HEK293 (cell line): ENCODE results near the gene PNPLA2.

Experiments
- CTCF ChIA-PET: fragments of 350-600 bp; formaldehyde crosslinking; extraction: SDS; loops from one replicate; lab custom pipeline; 2021; ENCODE audit warnings: antibody characterized with exemption; lab: Yijun Ruan, JAX
- POLR2A ChIA-PET: fragments of 300-600 bp; formaldehyde crosslinking; extraction: SDS; loops from one replicate; lab custom pipeline; 2020; ENCODE audit warnings: antibody characterized with exemption, inconsistent platforms; lab: Yijun Ruan, JAX
- H3K27ac ChIP-seq: fragments of 200-500 bp; sonication (Bioruptor generic); 2 replicates; pipeline ENCODE4 v1.5.1; 2014; ENCODE audit warnings: low read depth, low read length, control low read depth, inconsistent platforms; ENCODE audit errors: extremely low read depth
- H3K36me3 ChIP-seq, 2 experiments: fragments of 200-500 bp in 1 of 2; sonication (Bioruptor generic) in 1 of 2; 1 replicate in 1 of 2; 2 replicates in 1 of 2; pipeline ENCODE4 v1.5.1; 2014 to 2017; ENCODE audit warnings: inconsistent platforms in 2 of 2, low read length in 2 of 2; ENCODE audit not compliant: control insufficient read depth in 2 of 2, insufficient read depth in 1 of 2
- H3K4me1 ChIP-seq: fragments of 200-500 bp; sonication (Bioruptor generic); 2 replicates; pipeline ENCODE4 v1.5.1; 2014; ENCODE audit warnings: mild to moderate bottlenecking, low read length, inconsistent platforms; ENCODE audit not compliant: control insufficient read depth, insufficient read depth
- H3K4me3 ChIP-seq: 2 replicates; pipeline ENCODE4 v1.5.1; 2011; ENCODE audit warnings: low read depth, mild to moderate bottlenecking, control low read depth, low read length, moderate library complexity
- H3K9me3 ChIP-seq: fragments of 200-500 bp; sonication (Bioruptor generic); 2 replicates; pipeline ENCODE4 v1.5.1; 2014; ENCODE audit warnings: low read depth, low read length, inconsistent platforms; ENCODE audit not compliant: control insufficient read depth, insufficient read depth
- EGR2 ChIP-seq: fragments of 450-650 bp; formaldehyde crosslinking; IDR thresholded peaks from 2 replicates; pipeline ENCODE4 v1.5.1; 2016; ENCODE audit warnings: low read depth, missing biosample characterization, missing genetic modification characterization
- GLIS1 ChIP-seq: fragments of 450-650 bp; formaldehyde crosslinking; IDR thresholded peaks from 2 replicates; pipeline ENCODE4 v1.5.1; 2016; ENCODE audit warnings: missing biosample characterization, missing genetic modification characterization
- GLIS2 ChIP-seq: fragments of 450-650 bp; formaldehyde crosslinking; IDR thresholded peaks from 2 replicates; pipeline ENCODE4 v1.5.1; 2016; ENCODE audit warnings: missing biosample characterization, missing genetic modification characterization
- HOXC10 ChIP-seq: sonication (generic); formaldehyde crosslinking; IDR thresholded peaks from 2 replicates; pipeline ENCODE4 v1.8.1; 2023; ENCODE audit warnings: mild to moderate bottlenecking, missing genetic modification reagents
- KLF1 ChIP-seq: fragments of 450-650 bp; formaldehyde crosslinking; IDR thresholded peaks from 2 replicates; pipeline ENCODE4 v1.5.1; 2016; ENCODE audit warnings: missing biosample characterization, missing genetic modification characterization
- WT1 ChIP-seq: fragments of 450-650 bp; formaldehyde crosslinking; IDR thresholded peaks from 2 replicates; pipeline ENCODE4 v1.5.1; 2016; ENCODE audit warnings: missing biosample characterization, missing genetic modification characterization
- ZFHX2 ChIP-seq: fragments of 450-650 bp; formaldehyde crosslinking; conservative IDR thresholded peaks from 2 replicates; pipeline ENCODE4 v1.5.1; 2016; ENCODE audit warnings: missing biosample characterization, missing genetic modification characterization
- ZFP69B ChIP-seq: fragments of 450-650 bp; formaldehyde crosslinking; IDR thresholded peaks from 2 replicates; pipeline ENCODE4 v1.5.1; 2016; ENCODE audit warnings: missing biosample characterization, missing genetic modification characterization
- ZIC2 ChIP-seq: fragments of 450-650 bp; formaldehyde crosslinking; IDR thresholded peaks from 2 replicates; pipeline ENCODE4 v1.5.1; 2016; ENCODE audit warnings: missing biosample characterization, missing genetic modification characterization
- ZNF114 ChIP-seq: fragments of 450-650 bp; formaldehyde crosslinking; IDR thresholded peaks from 2 replicates; pipeline ENCODE4 v1.5.0; 2017; ENCODE audit warnings: missing biosample characterization, missing genetic modification characterization
- ZNF140 ChIP-seq: fragments of 450-650 bp; formaldehyde crosslinking; IDR thresholded peaks from 2 replicates; pipeline ENCODE4 v1.5.1; 2016; ENCODE audit warnings: missing biosample characterization, missing genetic modification characterization
- ZNF184 ChIP-seq: fragments of 450-650 bp; IDR thresholded peaks from 2 replicates; pipeline ENCODE4 v1.5.1; 2018; ENCODE audit warnings: missing biosample characterization, mild to moderate bottlenecking, missing genetic modification characterization
- ZNF426 ChIP-seq: fragments of 450-650 bp; formaldehyde crosslinking; IDR thresholded peaks from 2 replicates; pipeline ENCODE4 v1.5.1; 2017; ENCODE audit warnings: missing biosample characterization, missing genetic modification characterization, mild to moderate bottlenecking, inconsistent platforms, moderate library complexity
- ZNF501 ChIP-seq: fragments of 450-650 bp; formaldehyde crosslinking; IDR thresholded peaks from 2 replicates; pipeline ENCODE4 v1.5.1; 2016; ENCODE audit warnings: missing biosample characterization, missing genetic modification characterization
- ZNF600 ChIP-seq: fragments of 450-650 bp; formaldehyde crosslinking; IDR thresholded peaks from 2 replicates; pipeline ENCODE4 v1.5.1; 2016; ENCODE audit warnings: missing biosample characterization, missing genetic modification characterization
- ZNF610 ChIP-seq: fragments of 450-650 bp; formaldehyde crosslinking; IDR thresholded peaks from 2 replicates; pipeline ENCODE4 v1.5.1; 2016; ENCODE audit warnings: missing biosample characterization, missing genetic modification characterization, borderline replicate concordance
- ZNF624 ChIP-seq: fragments of 450-650 bp; formaldehyde crosslinking; IDR thresholded peaks from 2 replicates; pipeline ENCODE4 v1.5.1; 2017; ENCODE audit warnings: missing biosample characterization, missing genetic modification characterization
- ZNF677 ChIP-seq: fragments of 450-650 bp; IDR thresholded peaks from 2 replicates; pipeline ENCODE4 v1.5.0; 2018; ENCODE audit warnings: missing biosample characterization, mild to moderate bottlenecking, missing genetic modification characterization, moderate library complexity
- ZNF701 ChIP-seq: fragments of 450-650 bp; formaldehyde crosslinking; IDR thresholded peaks from 2 replicates; pipeline ENCODE4 v1.5.1; 2016; ENCODE audit warnings: missing biosample characterization, missing genetic modification characterization
- ZNF776 ChIP-seq: fragments of 450-650 bp; formaldehyde crosslinking; IDR thresholded peaks from 2 replicates; pipeline ENCODE4 v1.5.0; 2017; ENCODE audit warnings: missing biosample characterization, missing genetic modification characterization, borderline replicate concordance
- ZNF830 ChIP-seq: fragments of 450-650 bp; IDR thresholded peaks from 2 replicates; pipeline ENCODE4 v1.5.0; 2018; ENCODE audit warnings: missing biosample characterization, missing genetic modification characterization, low read depth, mild to moderate bottlenecking, moderate library complexity
- ZSCAN23 ChIP-seq: fragments of 450-650 bp; formaldehyde crosslinking; IDR thresholded peaks from 2 replicates; pipeline ENCODE4 v1.5.1; 2016; ENCODE audit warnings: missing biosample characterization, missing genetic modification characterization
- TF ChIP-seq, protein P1 (sequence below): fragments of 450-650 bp; formaldehyde crosslinking; IDR thresholded peaks from 2 replicates; pipeline ENCODE4 v1.5.1; 2016; ENCODE audit warnings: missing biosample characterization, missing genetic modification characterization
- TF ChIP-seq, protein P2 (sequence below): fragments of 450-650 bp; formaldehyde crosslinking; IDR thresholded peaks from 2 replicates; pipeline ENCODE4; 2016; ENCODE audit warnings: missing biosample characterization, missing genetic modification characterization
- TF ChIP-seq, protein P3 (sequence below): fragments of 450-650 bp; formaldehyde crosslinking; IDR thresholded peaks from 2 replicates; pipeline ENCODE4 v1.5.1; 2016; ENCODE audit warnings: missing biosample characterization, missing genetic modification characterization

PNPLA2 gene

DNA sequence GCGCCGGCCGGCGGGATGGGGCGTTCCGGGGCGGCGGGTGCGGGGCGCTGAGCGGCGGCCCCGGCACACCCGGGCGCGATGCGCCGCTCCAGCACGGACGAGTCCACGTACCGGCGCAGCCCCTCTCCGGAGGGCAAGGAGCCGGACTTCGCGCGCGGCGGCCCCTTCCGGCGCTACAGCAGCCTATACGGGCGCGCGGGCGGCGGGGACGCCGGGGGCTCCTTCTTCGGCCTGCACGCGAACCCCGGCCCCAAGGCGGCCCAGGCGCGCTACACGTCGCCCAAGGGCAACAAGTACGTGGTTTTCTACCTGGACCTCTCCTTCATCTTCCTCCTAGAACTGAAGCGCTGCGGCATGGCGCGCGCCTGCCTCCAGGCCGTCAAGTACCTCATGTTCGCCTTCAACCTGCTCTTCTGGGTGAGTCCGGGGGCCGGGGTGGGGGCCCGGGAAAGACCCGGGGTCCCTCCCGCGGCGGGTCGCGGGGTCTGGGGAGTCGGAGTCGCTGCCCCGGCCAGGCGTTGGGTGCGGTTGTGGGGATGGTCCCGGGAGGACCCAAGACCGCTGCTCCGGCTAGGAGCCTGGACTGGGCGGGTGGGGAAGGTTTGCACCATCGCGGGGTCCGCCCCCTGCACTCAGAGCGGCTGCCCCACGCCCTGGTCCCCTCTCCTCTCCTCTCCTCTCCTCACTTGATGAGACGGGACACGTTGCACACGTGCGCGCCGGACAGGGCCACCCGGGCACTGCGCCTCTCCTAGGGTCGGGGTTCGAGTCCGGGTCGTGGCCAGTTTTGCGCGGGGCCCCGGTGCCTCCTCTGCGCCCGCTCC lies 31.4 kb downstream of the PNPLA2 start:
- Histone ChIP-seq H3K27ac (no peak overlapping the region), H3K4me3 (peak overlapping the region; percentile 34)
- CTCF ChIA-PET = no interaction called here

DNA sequence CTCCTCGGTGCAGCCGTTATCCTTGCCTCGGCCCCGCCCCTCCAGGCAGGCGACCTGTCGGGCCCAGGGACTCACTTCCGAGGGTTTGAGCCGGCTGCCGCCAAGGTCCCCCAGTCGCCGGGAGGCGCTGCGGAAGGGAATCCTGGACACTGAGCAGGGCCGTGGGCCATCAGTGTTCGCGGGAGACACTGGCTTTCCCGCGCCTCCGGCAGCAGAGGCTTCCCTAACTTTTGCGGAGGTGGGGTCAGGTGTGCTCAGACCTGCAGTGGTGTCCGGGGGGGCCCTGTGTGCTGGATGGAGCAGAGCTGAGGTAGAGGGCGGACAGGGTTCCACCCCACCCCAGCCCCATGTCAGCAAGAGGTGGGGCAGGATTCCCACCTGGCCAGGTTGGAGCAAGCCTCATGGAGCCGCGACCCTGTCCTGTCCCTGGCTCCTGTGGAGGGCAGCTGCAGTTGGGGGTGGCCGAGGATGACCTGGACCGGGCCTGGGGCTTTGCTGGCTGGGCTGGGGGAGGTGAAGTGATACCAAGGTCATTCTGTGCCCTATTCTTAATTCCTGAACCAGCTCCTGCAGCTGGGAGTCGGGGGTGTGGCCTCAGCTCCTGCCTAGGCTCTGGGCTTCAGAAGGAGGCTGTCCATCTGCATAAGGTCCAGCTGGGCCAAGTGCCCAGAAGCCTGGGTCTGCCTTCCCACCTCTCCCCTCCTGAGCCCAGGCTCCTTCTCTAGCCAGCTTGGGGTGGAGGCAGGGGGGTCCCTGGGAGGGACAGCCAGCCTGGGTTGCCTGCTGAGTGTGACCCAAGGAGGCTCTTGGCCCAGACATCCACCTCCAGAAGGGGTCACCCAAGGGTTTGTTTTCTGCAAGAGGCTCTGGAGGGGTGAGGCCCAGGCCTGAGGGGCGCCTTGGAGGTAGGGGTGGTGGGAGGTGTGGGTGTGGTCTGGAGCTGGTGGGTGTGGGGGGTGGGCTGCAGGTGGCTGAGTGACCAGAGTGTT lies 32.4 kb downstream of the PNPLA2 start:
- H3K4me3 ChIP-seq = no peak overlapping the region
- no peaks in the 10 kb centered on the region for H3K36me3 ChIP-seq
- H3K9me3 ChIP-seq = no peaks in the 10 kb centered on the region
- ChIA-PET POLR2A (no interaction called here), CTCF (interaction anchor here (0.6 to 1.6 kb wide), 5 partner anchors 8 to 194 kb away, joined by 3 to 4 read pairs (median 3); no protein-coding TSS in a partner anchor)
- 0 out of 2 replicates have a peak, but pooled peaks have one; percentile 20 for TF ChIP-seq ZNF600 (tag by site-specific recombination)
- peak; percentile 53; the same call in 1 of the 2 replicates for TF ChIP-seq GLIS2 (tag by site-specific recombination)
- TF ChIP-seq, protein P1, sequence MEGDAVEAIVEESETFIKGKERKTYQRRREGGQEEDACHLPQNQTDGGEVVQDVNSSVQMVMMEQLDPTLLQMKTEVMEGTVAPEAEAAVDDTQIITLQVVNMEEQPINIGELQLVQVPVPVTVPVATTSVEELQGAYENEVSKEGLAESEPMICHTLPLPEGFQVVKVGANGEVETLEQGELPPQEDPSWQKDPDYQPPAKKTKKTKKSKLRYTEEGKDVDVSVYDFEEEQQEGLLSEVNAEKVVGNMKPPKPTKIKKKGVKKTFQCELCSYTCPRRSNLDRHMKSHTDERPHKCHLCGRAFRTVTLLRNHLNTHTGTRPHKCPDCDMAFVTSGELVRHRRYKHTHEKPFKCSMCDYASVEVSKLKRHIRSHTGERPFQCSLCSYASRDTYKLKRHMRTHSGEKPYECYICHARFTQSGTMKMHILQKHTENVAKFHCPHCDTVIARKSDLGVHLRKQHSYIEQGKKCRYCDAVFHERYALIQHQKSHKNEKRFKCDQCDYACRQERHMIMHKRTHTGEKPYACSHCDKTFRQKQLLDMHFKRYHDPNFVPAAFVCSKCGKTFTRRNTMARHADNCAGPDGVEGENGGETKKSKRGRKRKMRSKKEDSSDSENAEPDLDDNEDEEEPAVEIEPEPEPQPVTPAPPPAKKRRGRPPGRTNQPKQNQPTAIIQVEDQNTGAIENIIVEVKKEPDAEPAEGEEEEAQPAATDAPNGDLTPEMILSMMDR (tag by site-specific recombination) = 0 out of 2 replicates have a peak, but pooled peaks have one; percentile 38
- TF ChIP-seq EGR2 (tag by site-specific recombination) = peak; percentile 46; the same call in 1 of the 2 replicates
- TF ChIP-seq ZNF610 (tag by site-specific recombination) = no peak
- TF ChIP-seq GLIS1 = peak; percentile 52; the same call in 1 of the 2 replicates
- 0 out of 2 replicates have a peak, but pooled peaks have one; percentile 16 for TF ChIP-seq ZFHX2 (tag by site-specific recombination)
- TF ChIP-seq, protein P2, sequence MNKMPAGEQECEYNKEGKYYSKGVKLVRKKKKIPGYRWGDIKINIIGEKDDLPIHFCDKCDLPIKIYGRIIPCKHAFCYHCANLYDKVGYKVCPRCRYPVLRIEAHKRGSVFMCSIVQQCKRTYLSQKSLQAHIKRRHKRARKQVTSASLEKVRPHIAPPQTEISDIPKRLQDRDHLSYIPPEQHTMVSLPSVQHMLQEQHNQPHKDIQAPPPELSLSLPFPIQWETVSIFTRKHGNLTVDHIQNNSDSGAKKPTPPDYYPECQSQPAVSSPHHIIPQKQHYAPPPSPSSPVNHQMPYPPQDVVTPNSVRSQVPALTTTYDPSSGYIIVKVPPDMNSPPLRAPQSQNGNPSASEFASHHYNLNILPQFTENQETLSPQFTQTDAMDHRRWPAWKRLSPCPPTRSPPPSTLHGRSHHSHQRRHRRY = no peak
- no peak for TF ChIP-seq HOXC10 (CRISPR knock-in tag)
- TF ChIP-seq ZIC2 = 0 out of 2 replicates have a peak, but pooled peaks have one; percentile 10
- 0 out of 2 replicates have a peak, but pooled peaks cover 2% of the 10 kb centered on the region for H3K4me1 ChIP-seq
- H3K27ac ChIP-seq = no peak overlapping the region

More for the DNA sequence above, 31.4 kb downstream of the PNPLA2 start:
- Histone ChIP-seq H3K36me3 (no peaks in the 10 kb centered on the region), H3K4me1 (0 out of 2 replicates have a peak, but pooled peaks cover 2% of the 10 kb centered on the region), H3K9me3 (no peaks in the 10 kb centered on the region)
- TF ChIP-seq ZNF184 (tag by site-specific recombination) (no peak), KLF1 (tag by site-specific recombination) (peak; percentile 34; the same call in 1 of the 2 replicates)
- TF ChIP-seq, all 188 proteins: peak for 1
- POLR2A ChIA-PET = no interaction called here

DNA sequence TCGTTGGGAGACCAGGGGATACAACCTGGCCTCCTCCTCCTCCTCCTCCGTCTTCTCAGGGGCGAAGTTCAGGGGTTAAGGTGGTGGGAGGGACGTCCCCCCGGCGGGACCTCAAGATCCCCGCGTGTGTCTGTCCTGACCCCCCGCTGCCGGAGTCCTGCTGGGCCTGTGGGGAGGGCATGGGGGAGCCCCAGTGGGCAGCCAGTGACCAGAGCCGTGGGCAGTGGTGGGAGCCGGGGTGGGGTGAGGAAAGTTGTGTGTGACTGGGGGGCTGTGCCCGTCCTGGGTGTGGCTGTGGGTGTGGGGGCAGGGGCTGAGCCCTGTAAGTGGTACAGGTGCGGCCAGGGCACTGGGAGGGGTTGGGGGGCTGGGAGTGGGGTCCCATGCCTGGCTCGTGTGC lies 34.0 kb downstream of the PNPLA2 start:
- no peaks in the 10 kb centered on the region for H3K9me3 ChIP-seq
- no peaks in the 10 kb centered on the region for H3K36me3 ChIP-seq
- ChIA-PET POLR2A (no interaction called here), CTCF (no interaction called here)
- H3K4me3 ChIP-seq = no peak overlapping the region
- H3K27ac ChIP-seq = no peak overlapping the region
- H3K4me1 ChIP-seq = 0 out of 2 replicates have a peak, but pooled peaks cover 2% of the 10 kb centered on the region
- TF ChIP-seq KLF1 (tag by site-specific recombination) (peak; percentile 32; the same call in 1 of the 2 replicates), ZNF114 (tag by site-specific recombination) (no peak), ZSCAN23 (tag by site-specific recombination) (no peak), ZNF776 (tag by site-specific recombination) (no peak), ZNF140 (no peak), ZNF426 (tag by site-specific recombination) (no peak), ZNF677 (tag by site-specific recombination) (no peak), ZNF501 (tag by site-specific recombination) (no peak), ZNF830 (no peak), ZNF624 (tag by site-specific recombination) (no peak), ZFP69B (tag by site-specific recombination) (no peak), WT1 (tag by site-specific recombination) (no peak), ZNF701 (tag by site-specific recombination) (no peak)
- TF ChIP-seq, protein P3, sequence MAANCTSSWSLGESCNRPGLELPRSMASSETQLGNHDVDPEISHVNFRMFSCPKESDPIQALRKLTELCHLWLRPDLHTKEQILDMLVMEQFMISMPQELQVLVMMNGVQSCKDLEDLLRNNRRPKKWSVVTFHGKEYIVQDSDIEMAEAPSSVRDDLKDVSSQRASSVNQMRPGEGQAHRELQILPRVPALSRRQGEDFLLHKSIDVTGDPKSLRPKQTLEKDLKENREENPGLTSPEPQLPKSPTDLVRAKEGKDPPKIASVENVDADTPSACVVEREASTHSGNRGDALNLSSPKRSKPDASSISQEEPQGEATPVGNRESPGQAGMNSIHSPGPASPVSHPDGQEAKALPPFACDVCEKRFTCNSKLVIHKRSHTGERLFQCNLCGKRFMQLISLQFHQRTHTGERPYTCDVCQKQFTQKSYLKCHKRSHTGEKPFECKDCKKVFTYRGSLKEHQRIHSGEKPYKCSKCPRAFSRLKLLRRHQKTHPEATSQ (tag by site-specific recombination) = no peak
